ENCODE data around the gene TP73. TPM values are rescaled to one million over a fixed set of nuclear protein-coding genes. Genes with fewer than 3 reads are reported as not detected.

The TP73 gene
- total RNA-seq, 4 donors from 2014 or later, result 0.30 to 0.76 TPM; not detected in 2

DNA sequence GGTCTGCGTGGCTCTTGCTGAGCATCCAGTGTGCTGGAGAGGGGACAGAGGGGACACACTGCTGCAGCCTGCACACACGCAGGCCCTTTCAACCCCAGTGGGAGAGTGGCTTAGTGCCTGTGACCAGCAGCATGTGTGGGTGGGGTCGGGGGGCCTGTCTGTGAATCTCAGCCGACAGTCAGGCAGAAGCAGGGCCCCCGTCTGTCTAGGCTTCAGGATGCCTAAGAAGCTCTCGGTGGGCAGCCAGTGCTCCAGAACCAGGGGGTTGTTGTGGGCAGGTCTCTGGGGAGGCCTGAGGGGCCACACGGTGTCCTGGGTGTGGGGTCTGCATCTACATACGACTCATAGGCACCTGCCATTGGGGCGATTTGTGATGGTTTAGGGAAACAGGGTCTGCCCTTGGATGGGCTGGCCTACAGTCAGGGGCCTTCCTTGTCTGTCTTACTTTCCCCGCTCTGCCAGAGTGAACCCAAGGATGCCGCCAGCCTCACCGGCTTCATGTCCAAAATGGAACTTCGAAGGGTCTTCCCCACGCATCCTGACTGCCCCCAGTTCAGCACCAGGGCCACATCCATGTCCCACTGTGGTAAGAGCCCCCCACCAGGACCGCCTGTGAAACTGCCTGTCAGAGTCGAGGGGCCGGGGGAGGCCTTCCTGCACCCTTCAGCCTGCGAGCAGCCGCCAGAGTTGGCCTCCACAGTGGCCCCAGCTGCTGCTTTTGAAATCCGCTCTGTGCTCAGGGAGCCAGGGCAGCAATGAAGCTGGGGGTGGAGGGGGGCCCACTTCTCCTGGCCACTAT lies 101.5 kb downstream of the TP73 start:
- no peak for DNase-seq
- Histone ChIP-seq H3K4me1 (no peaks in the 10 kb centered on the region), H3K27me3 (no peaks in the 10 kb centered on the region), H3K4me3 (no peak overlapping the region), H3K9me3 (no peaks in the 10 kb centered on the region), H3K27ac (no peak overlapping the region), H3K36me3 (no peaks in the 10 kb centered on the region)
- TF ChIP-seq POLR2A (IDR thresholded peaks at IDR 0.05), result no peak
- TF ChIP-seq, protein P1, sequence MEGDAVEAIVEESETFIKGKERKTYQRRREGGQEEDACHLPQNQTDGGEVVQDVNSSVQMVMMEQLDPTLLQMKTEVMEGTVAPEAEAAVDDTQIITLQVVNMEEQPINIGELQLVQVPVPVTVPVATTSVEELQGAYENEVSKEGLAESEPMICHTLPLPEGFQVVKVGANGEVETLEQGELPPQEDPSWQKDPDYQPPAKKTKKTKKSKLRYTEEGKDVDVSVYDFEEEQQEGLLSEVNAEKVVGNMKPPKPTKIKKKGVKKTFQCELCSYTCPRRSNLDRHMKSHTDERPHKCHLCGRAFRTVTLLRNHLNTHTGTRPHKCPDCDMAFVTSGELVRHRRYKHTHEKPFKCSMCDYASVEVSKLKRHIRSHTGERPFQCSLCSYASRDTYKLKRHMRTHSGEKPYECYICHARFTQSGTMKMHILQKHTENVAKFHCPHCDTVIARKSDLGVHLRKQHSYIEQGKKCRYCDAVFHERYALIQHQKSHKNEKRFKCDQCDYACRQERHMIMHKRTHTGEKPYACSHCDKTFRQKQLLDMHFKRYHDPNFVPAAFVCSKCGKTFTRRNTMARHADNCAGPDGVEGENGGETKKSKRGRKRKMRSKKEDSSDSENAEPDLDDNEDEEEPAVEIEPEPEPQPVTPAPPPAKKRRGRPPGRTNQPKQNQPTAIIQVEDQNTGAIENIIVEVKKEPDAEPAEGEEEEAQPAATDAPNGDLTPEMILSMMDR (IDR thresholded peaks at IDR 0.05), result no peak
- intact Hi-C loops (cut with DNase I; ENCODE audit: low total_unique reads), result no loop called here

DNA sequence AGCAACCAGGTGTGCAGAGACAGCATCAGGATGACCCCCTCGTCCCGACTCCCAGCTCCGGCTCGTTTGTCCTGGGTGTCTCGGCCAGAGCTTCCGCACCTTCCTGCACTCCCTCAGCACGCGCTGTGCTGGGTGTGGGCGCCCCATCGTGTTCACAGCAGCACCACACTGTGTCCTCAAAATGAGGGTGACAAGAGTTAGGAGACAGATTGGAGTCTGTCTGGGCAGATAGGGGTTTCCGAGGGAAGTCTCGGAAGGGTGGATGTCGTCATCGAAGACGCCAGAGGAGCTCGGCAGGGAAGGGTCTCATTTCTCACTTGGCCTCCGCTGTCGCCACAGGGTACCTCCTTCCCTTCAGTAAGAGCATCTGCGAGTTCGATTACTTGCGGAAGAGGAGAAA lies 104.1 kb downstream of the TP73 start:
- no peak overlapping the region for H3K27ac ChIP-seq
- intact Hi-C loops (cut with DNase I; ENCODE audit: low total_unique reads), result no loop called here
- H3K27me3 ChIP-seq, result no peaks in the 10 kb centered on the region
- H3K36me3 ChIP-seq, result no peaks in the 10 kb centered on the region
- no peak for TF ChIP-seq POLR2A (IDR thresholded peaks at IDR 0.05)
- TF ChIP-seq, protein P1 (IDR thresholded peaks at IDR 0.05), result no peak
- H3K4me3 ChIP-seq, result no peak overlapping the region
- DNase-seq, result no peak
- no peaks in the 10 kb centered on the region for H3K4me1 ChIP-seq
- no peaks in the 10 kb centered on the region for H3K9me3 ChIP-seq

DNA sequence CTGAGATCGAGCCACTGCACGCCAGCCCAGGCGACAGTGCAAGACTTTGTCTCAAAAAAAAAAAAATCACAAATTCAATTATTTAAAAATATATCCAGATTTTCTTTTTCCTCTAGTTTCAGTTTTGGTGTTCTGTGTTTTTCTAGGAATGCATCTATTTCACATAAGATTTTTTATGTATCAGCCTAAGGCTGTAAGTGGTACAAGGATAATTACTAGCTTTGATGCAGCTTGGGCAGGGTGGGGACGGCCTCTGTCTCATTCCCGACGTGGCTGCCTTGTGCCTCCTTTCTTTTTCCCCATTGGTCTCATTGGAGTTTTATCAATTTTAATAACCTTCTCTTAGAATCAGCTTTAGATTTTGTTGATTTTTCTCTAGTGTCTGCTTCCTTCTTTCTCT lies 106.8 kb downstream of the TP73 start:
- no peak for DNase-seq
- no peaks in the 10 kb centered on the region for H3K9me3 ChIP-seq
- no peak for TF ChIP-seq POLR2A (IDR thresholded peaks at IDR 0.05)
- TF ChIP-seq, protein P1 (IDR thresholded peaks at IDR 0.05), result no peak
- H3K4me3 ChIP-seq, result no peak overlapping the region
- no peaks in the 10 kb centered on the region for H3K36me3 ChIP-seq
- no peaks in the 10 kb centered on the region for H3K4me1 ChIP-seq
- no peaks in the 10 kb centered on the region for H3K27me3 ChIP-seq
- H3K27ac ChIP-seq, result no peak overlapping the region
- intact Hi-C loops (cut with DNase I; ENCODE audit: low total_unique reads), result no loop called here

DNA sequence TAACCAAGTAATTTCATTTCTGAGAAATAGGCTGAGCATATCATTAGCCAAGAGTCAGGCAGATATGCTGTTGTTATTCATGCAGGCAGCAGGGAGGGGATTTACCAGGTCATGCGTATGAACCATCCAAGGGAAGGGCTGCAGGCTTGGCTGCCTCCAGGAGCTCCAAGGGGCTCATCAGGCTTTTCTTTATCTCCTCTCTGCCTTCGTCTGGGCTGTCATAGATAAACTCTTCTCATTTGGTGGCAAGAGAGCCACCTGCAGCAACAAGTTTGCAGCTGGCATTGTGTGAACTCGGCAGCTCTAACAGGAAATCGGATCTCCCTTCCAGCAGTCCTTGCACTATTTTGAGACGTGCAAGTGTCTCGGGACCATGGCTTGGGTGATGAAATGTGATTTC lies 107.5 kb downstream of the TP73 start:
- no peaks in the 10 kb centered on the region for H3K27me3 ChIP-seq
- intact Hi-C loops (cut with DNase I; ENCODE audit: low total_unique reads), result no loop called here
- no peaks in the 10 kb centered on the region for H3K4me1 ChIP-seq
- no peak overlapping the region for H3K4me3 ChIP-seq
- no peaks in the 10 kb centered on the region for H3K36me3 ChIP-seq
- no peak overlapping the region for H3K27ac ChIP-seq
- TF ChIP-seq, protein P1 (IDR thresholded peaks at IDR 0.05), result no peak
- no peak for TF ChIP-seq POLR2A (IDR thresholded peaks at IDR 0.05)
- no peak for DNase-seq
- no peaks in the 10 kb centered on the region for H3K9me3 ChIP-seq

DNA sequence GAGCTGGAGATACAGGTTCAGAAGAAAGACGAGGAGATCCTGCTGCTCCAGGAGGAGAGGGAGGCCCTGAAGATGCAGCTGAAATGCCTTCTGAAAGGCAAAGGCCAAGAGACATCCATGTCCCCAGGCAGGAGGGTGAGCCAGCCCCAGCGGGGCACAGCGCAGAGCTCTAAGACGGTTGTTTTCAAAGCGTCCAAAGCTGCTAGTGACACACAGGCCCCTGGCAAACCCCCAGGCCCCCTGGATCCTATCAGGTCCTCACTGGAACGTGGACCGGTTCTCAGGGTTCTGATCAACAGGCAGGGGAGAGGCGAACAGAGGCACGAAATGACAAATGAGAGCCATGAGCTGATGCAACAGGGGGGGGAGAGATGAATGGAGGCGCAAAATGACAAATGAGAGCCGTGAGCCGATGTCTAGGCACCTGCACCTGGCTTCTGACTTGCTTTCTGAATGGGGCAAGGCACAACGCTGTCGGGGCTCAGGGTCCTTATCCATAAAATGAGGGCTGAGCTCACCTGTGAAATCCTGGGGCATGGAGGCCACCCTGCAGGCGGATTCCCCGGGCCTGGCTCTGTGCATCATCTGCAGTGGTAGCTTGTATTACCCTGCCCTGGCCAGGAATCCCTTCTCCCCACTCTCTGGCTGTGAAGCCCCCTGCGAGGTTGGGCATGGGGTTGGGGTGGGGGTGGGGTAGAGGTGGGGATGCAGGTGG lies 109.1 kb downstream of the TP73 start:
- Histone ChIP-seq H3K27me3 (no peaks in the 10 kb centered on the region), H3K9me3 (no peaks in the 10 kb centered on the region), H3K4me3 (no peak overlapping the region), H3K36me3 (no peaks in the 10 kb centered on the region), H3K4me1 (no peaks in the 10 kb centered on the region), H3K27ac (no peak overlapping the region)
- DNase-seq, result no peak
- intact Hi-C loops (cut with DNase I; ENCODE audit: low total_unique reads), result no loop called here
- no peak for TF ChIP-seq POLR2A (IDR thresholded peaks at IDR 0.05)
- TF ChIP-seq, protein P1 (IDR thresholded peaks at IDR 0.05), result no peak
